Natural killer cell treated with Interleukin-12 subunit alpha and Interleukin-12 subunit beta and Interleukin-15 and Interleukin-18, amount 100 ng/mL, for 72 hours (primary cell): Measurements from ENCODE around the gene MAP4K2. TPM values are rescaled to one million over a fixed set of nuclear protein-coding genes. Genes with fewer than 3 reads are reported as not detected.

Experiments used
- ATAC-seq, 2 donors: fragments of 150-1000 bp; cut with Tn5 transposase in 1 of 2; sonication (Bioruptor Pico), chemical (Tn5 transposase) in 1 of 2; 2 replicates each; pipeline ENCODE4 v1.10.0; 2021
- DNase-seq: peaks from one replicate; pipeline ENCODE4 v3.0.0; 2022; ENCODE audit warnings: low spot score
- H3K27ac Mint-ChIP-seq, 2 donors: 1 replicate in 1 of 2; 2 replicates in 1 of 2; pipeline ENCODE4 v1.8.0; 2022; ENCODE audit warnings: mixed read lengths in 2 of 2, mild to moderate bottlenecking in 1 of 2, moderate library complexity in 1 of 2
- H3K27me3 Mint-ChIP-seq, 2 donors: 1 replicate in 1 of 2; 2 replicates in 1 of 2; pipeline ENCODE4 v1.8.0; 2022; ENCODE audit warnings: mixed read lengths in 2 of 2
- H3K36me3 Mint-ChIP-seq: one replicate; pipeline ENCODE4 v1.8.0; 2022; ENCODE audit warnings: mixed read lengths
- H3K4me1 Mint-ChIP-seq, 2 donors: 1 replicate in 1 of 2; 2 replicates in 1 of 2; pipeline ENCODE4 v1.8.0; 2022; ENCODE audit warnings: low read depth in 2 of 2, mixed read lengths in 2 of 2, mild to moderate bottlenecking in 1 of 2
- H3K4me3 Mint-ChIP-seq: one replicate; pipeline ENCODE4 v1.8.0; 2022; ENCODE audit warnings: mixed read lengths
- H3K9me3 Mint-ChIP-seq: 2 replicates; pipeline ENCODE4 v1.8.0; 2022; ENCODE audit warnings: mixed read lengths
- total RNA-seq, 2 donors: library from RNA; stranded (reverse); gene quantifications; one replicate each; pipeline ENCODE4 v1.2.3, GENCODE V29; 2022

Gene MAP4K2
- total RNA-seq, 2 donors from 2014 or later = 17.6 to 47.1 TPM

DNA sequence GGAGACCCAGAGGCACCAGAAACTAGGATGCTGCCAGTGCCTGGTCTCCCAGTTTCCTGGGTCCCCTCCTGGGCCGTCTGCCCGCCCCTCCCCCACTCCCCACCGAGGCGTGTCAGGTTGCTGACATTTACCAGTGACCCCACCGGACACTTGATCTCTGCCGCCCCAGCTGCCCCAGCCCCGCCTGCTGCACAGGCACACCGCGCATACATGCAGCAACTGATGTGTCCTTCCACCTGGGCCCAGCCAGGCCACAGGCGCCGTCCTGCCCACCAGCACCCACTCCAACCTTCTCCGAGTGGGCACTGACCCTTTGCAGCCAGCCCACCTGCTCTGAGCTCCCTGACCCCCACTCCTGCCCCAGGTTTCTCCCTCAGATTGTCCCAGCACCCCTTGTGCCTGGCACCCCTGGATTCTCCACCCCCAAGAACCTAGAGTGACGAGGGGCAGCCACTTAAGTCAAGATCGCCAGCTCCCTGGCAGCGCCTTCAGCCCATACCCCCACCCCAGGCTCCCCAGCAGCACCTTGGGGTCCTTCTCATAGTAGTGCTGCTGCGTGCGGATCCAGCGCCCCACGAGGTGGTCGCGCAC, 43.8 kb downstream of the MAP4K2 start:
- no peak for ATAC-seq
- DNase-seq = peak; percentile 57
- peaks cover 6% of the 10 kb centered on the region for H3K36me3 Mint-ChIP-seq
- H3K4me3 Mint-ChIP-seq = no peak overlapping the region
- H3K27me3 Mint-ChIP-seq = no peaks in the 10 kb centered on the region
- H3K4me1 Mint-ChIP-seq = peaks cover 46 to 49% of the 10 kb centered on the region in 2 donors
- no peaks in the 10 kb centered on the region for H3K9me3 Mint-ChIP-seq
- H3K27ac Mint-ChIP-seq = peak overlapping the region; percentile 78 to 83

GRCh38 chr11:64758330-64759079, 44.5 kb downstream of the MAP4K2 start:
- no peaks in the 10 kb centered on the region for H3K27me3 Mint-ChIP-seq
- peaks cover 6% of the 10 kb centered on the region for H3K36me3 Mint-ChIP-seq
- no peaks in the 10 kb centered on the region for H3K9me3 Mint-ChIP-seq
- H3K4me3 Mint-ChIP-seq = no peak overlapping the region
- H3K27ac Mint-ChIP-seq = peak overlapping the region in 1 of 2 donors; percentile 14
- DNase-seq (no peak), ATAC-seq (no peak)
- H3K4me1 Mint-ChIP-seq = peaks cover 39 to 42% of the 10 kb centered on the region in 2 donors

DNA sequence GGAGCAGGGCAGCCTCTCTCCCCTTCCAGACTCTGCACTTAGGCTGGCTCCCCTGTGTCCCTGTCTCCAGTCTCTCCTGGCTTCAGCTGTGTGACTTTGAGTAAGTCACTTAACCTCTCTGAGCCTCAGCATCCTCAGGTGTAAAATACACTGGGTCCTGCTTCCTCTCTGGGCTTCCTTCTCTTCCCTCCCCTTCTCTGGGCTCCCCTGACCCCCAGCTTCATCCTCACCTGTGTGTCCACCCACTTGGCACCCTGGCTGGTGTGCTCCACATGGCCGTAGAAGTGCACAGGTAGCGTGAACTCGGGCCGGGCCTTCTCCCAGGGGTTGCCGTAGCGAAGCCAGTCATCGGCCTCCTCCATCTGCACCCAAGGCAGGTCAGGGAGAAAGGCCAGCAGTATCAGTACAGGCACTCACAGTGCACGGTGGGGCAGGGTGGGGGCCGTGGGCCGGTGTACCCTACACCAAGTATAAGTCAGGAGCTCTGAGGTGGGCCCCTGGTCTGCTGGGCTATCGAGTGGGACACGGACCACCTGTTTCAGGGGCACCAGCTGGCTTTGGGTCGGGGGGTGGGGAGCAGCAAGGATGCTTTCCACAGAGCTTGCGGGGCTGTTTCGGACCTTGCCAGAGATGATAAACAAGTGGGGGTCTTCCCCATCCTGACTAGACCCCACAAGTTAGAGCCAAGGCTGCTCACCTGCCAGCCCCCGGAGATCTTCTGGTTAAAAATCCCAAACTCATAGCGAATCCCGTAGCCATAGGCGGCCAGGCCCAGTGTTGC, 45.3 kb downstream of the MAP4K2 start:
- DNase-seq (no peak), ATAC-seq (no peak)
- Mint-ChIP-seq H3K4me3 (no peak overlapping the region), H3K27me3 (no peaks in the 10 kb centered on the region), H3K36me3 (peaks cover 5% of the 10 kb centered on the region), H3K4me1 (peaks cover 31 to 38% of the 10 kb centered on the region in 2 donors), H3K27ac (peak overlapping the region in 1 of 2 donors; percentile 21), H3K9me3 (no peaks in the 10 kb centered on the region)

- Mint-ChIP-seq H3K9me3 (no peaks in the 10 kb centered on the region), H3K4me3 (no peak overlapping the region), H3K4me1 (peaks cover 14 to 28% of the 10 kb centered on the region in 2 donors), H3K27me3 (no peaks in the 10 kb centered on the region), H3K36me3 (no peaks in the 10 kb centered on the region), H3K27ac (no peak overlapping the region)
- ATAC-seq (no peak), DNase-seq (peak; percentile 58)
Measured at GRCh38 chr11:64755681-64756361, 47.2 kb downstream of the MAP4K2 start.

- Mint-ChIP-seq H3K27me3 (no peaks in the 10 kb centered on the region), H3K27ac (no peak overlapping the region), H3K4me3 (no peak overlapping the region), H3K4me1 (peaks cover 9 to 30% of the 10 kb centered on the region in 2 donors), H3K36me3 (no peaks in the 10 kb centered on the region), H3K9me3 (no peaks in the 10 kb centered on the region)
- DNase-seq = no peak
- ATAC-seq = no peak
Measured at GRCh38 chr11:64754919-64755662, 47.9 kb downstream of the MAP4K2 start.

DNA sequence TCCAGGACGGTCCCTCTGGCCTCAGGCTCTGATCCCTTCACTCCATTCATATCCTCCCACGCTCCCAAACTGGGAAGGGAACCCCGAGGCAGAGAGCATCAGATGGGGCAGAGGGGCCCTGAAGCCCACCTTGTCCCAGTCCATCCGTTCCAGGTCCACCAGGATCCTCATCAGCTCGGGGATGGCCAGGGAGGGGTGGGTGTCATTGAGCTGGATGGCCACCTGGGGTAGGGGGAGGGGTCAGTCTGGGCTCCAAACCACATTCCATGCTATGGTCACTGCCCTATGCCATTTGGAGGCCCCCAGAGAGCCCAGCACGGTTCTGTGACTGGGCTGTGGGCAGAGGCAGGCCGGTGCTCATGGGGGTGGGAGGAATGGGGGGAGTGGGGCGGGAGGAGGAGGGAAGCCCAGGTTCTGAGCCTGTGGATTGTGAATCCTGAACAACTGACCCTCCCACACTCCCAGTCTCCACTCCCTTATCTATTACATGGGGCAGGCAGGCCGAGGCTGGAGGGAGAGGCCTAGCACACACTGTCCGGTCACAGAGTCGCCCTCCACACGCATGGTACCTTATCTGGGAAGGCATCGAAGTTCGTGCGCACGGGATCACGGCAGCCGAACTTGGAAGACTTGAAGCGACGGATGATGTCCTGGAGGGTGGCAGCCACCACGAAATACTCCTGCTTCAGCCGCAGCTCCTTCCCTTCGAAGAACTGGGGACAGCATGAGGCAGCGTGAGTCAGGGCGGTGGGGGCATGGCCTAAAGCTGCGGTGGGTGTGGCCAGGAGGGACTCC, 48.7 kb downstream of the MAP4K2 start:
- Mint-ChIP-seq H3K4me1 (peaks cover 4 to 23% of the 10 kb centered on the region in 2 donors), H3K9me3 (no peaks in the 10 kb centered on the region), H3K27ac (no peak overlapping the region), H3K4me3 (no peak overlapping the region), H3K36me3 (no peaks in the 10 kb centered on the region), H3K27me3 (no peaks in the 10 kb centered on the region)
- no peak for DNase-seq
- ATAC-seq = no peak

DNA sequence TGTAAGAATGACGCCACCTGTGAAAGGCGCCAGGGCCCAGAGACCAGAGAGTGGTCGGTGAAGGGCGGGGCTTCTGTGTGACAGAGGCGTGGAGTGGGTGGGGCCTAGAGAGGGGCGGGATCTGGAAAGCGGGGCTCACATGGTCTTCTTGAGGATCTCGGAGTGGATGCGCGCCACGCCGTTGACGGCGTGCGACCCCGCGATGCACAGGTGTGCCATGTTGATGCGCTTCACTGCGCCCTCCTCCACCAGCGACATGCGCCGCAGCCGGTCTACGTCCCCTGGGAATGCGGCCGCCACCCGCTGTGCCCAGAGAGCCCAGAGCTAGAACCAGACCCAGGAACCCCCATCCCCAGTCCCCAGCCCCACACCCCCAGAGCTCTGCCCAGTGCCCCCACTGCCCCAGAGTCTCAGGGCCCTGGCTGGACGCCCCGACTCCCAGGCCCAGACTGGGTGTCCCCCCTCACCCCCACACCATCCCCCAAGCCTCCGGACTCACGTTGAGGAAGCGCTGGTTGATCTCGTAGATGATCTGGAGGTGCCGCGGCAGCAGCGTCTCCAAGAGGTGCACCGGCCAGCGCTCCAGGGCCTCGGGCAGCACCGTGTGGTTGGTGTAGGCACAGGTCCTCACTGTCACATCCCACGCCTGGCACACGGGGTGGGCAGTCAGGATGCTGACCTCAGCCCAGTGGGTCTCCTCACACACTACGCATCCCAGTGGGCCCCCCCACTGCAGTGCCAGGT, 49.5 kb downstream of the MAP4K2 start:
- Mint-ChIP-seq H3K36me3 (no peaks in the 10 kb centered on the region), H3K9me3 (no peaks in the 10 kb centered on the region), H3K4me1 (peaks cover 4 to 22% of the 10 kb centered on the region in 2 donors), H3K27ac (no peak overlapping the region), H3K27me3 (no peaks in the 10 kb centered on the region), H3K4me3 (no peak overlapping the region)
- ATAC-seq (peak in 1 of 2 donors; percentile 11), DNase-seq (no peak)

DNA sequence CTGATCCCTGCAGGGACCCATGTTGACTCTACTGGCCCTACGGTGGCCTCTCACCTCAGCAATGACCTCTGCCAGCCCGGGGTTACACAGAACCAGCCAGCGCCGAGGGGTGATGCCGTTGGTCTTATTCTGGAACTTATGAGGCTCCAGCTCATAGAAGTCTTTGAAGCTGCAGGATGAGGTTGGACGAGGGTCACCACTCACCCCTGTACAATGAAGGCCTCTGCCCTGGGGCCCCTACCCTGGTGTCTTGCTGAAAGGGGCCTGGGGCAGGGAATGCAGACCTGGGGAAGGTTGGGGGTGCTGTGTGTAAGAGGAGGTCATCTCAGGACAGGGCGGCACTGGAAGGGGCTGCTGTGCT, 50.0 kb downstream of the MAP4K2 start:
- H3K27me3 Mint-ChIP-seq = no peaks in the 10 kb centered on the region
- H3K4me3 Mint-ChIP-seq = no peak overlapping the region
- peaks cover 4 to 25% of the 10 kb centered on the region in 2 donors for H3K4me1 Mint-ChIP-seq
- H3K9me3 Mint-ChIP-seq = no peaks in the 10 kb centered on the region
- no peak for DNase-seq
- no peak overlapping the region for H3K27ac Mint-ChIP-seq
- no peak for ATAC-seq
- H3K36me3 Mint-ChIP-seq = no peaks in the 10 kb centered on the region

DNA sequence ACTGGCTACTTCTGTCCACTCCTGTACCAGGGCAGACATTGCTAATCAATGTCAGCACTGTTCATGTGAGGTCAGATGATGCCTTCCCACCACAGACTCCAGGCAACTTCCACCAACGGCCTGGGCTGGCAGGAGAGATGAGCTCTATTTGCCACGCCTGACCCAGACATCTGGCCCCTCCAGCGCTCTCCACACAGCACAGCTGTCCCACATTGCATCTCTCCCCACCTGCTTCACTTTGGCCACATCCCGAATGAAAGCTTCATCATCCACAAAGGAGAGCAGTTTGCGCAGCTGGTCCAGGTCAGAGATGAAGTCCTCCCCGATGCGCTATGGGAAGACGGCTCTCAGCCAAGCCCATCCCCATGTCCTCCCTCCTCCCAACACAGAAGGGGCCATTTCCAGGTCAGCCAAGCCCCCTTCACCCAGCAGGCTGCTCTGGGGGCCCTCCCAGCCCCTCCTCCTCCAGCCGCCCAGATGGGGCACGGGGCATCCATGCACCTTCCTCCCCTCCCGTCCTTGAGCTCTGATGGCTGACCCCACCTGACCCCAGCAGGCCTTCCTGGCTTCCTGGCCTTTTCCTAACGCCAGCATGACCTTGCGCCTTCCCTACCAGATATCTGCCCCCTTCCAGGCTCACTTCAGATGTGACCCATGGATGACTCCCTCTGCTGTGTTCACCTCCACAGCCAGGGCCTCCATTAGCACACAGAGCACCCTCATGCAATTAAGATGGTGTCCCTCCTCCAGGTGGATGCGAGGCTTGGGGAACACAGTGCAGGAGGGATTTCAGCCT, 50.6 kb downstream of the MAP4K2 start:
- Mint-ChIP-seq H3K4me1 (peaks cover under 1 to 21% of the 10 kb centered on the region in 2 donors), H3K4me3 (no peak overlapping the region), H3K9me3 (no peaks in the 10 kb centered on the region), H3K27me3 (no peaks in the 10 kb centered on the region), H3K36me3 (no peaks in the 10 kb centered on the region), H3K27ac (no peak overlapping the region)
- ATAC-seq = no peak
- no peak for DNase-seq

- Mint-ChIP-seq H3K4me3 (no peak overlapping the region), H3K36me3 (no peaks in the 10 kb centered on the region), H3K4me1 (peaks cover 0 to 20% of the 10 kb centered on the region in 2 donors), H3K27ac (no peak overlapping the region), H3K9me3 (no peaks in the 10 kb centered on the region), H3K27me3 (no peaks in the 10 kb centered on the region)
- ATAC-seq (no peak), DNase-seq (no peak)
Measured at GRCh38 chr11:64751580-64751979, 51.4 kb downstream of the MAP4K2 start.

DNA sequence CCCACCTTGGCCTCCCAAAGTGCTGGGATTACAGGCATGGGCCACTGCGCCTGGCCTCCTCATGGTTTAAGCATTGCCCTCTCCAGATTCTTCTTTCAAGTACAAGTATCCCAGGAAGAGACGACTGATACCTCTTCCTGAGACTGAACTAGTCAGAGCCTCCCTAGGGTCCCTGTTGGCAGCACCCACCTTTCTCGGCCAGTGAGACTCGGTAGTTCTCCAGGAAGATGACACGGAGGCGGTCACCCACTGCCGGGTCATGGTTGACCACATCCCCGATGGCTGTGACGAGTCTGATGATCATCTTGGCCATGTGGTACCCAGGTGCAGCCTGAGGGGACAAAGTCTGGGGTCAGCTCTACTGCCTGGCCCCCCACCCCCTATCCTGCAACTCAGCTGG, 51.9 kb downstream of the MAP4K2 start:
- H3K27ac Mint-ChIP-seq = peak overlapping the region in 1 of 2 donors; percentile 4
- no peaks in the 10 kb centered on the region for H3K27me3 Mint-ChIP-seq
- H3K4me3 Mint-ChIP-seq = no peak overlapping the region
- H3K9me3 Mint-ChIP-seq = no peaks in the 10 kb centered on the region
- DNase-seq (no peak), ATAC-seq (no peak)
- H3K36me3 Mint-ChIP-seq = no peaks in the 10 kb centered on the region
- peaks cover 0 to 20% of the 10 kb centered on the region in 2 donors for H3K4me1 Mint-ChIP-seq
